H9 (cell line): ENCODE measurements around the gene WWC2. TPM values are rescaled to one million over a fixed set of nuclear protein-coding genes. Genes with fewer than 3 reads are reported as not detected.

Experiments used
- DNase-seq: peaks from one replicate; pipeline ENCODE4 v3.0.0-alpha.2; 2017
- H2AFZ ChIP-seq: one replicate; pipeline ENCODE4 v1.6.1; 2013; ENCODE audit warnings: mild to moderate bottlenecking, low read length, control low read depth, moderate library complexity
- H2AK5ac ChIP-seq: 2 replicates; pipeline ENCODE4 v1.6.1; 2013; ENCODE audit warnings: low read length, control low read depth, mixed read lengths; ENCODE audit not compliant: insufficient read length
- H2BK120ac ChIP-seq: one replicate; pipeline ENCODE4 v1.6.1; 2013; ENCODE audit warnings: low read depth, mild to moderate bottlenecking, low read length, control low read depth, inconsistent platforms; ENCODE audit not compliant: poor library complexity, severe bottlenecking
- H2BK12ac ChIP-seq: 2 replicates; pipeline ENCODE4 v1.6.1; 2013; ENCODE audit warnings: low read length, control low read depth, mixed read lengths, low read depth; ENCODE audit not compliant: insufficient read length
- H2BK15ac ChIP-seq: 2 replicates; pipeline ENCODE4 v1.6.1; 2013; ENCODE audit warnings: low read depth, low read length, control low read depth
- H2BK20ac ChIP-seq: one replicate; pipeline ENCODE4 v1.6.1; 2013; ENCODE audit warnings: low read depth, mild to moderate bottlenecking, low read length, control low read depth, inconsistent platforms; ENCODE audit not compliant: poor library complexity, severe bottlenecking
- H2BK5ac ChIP-seq: 2 replicates; pipeline ENCODE4 v1.6.1; 2013; ENCODE audit warnings: low read length, control low read depth, mixed read lengths; ENCODE audit not compliant: insufficient read length
- H3K14ac ChIP-seq: 2 replicates; pipeline ENCODE4 v1.6.1; 2013; ENCODE audit warnings: low read length, control low read depth; ENCODE audit not compliant: insufficient read depth
- H3K18ac ChIP-seq: 2 replicates; pipeline ENCODE4 v1.6.1; 2013; ENCODE audit warnings: low read depth, mild to moderate bottlenecking, mixed read lengths, low read length, control low read depth; ENCODE audit not compliant: insufficient read length
- H3K23ac ChIP-seq: 2 replicates; pipeline ENCODE4 v1.6.1; 2013; ENCODE audit warnings: low read length, control low read depth, mixed read lengths, low read depth; ENCODE audit not compliant: insufficient read length
- H3K23me2 ChIP-seq: 2 replicates; pipeline ENCODE4 v1.6.1; 2013; ENCODE audit warnings: low read depth, mild to moderate bottlenecking, mixed read lengths, low read length, control low read depth; ENCODE audit not compliant: insufficient read length, poor library complexity, severe bottlenecking
- H3K27ac ChIP-seq: 2 replicates; pipeline ENCODE4 v1.5.1; 2013; ENCODE audit warnings: low read length, control low read depth, mixed read lengths, low read depth; ENCODE audit not compliant: insufficient read length
- H3K27me3 ChIP-seq: 2 replicates; pipeline ENCODE4 v1.6.1; 2013; ENCODE audit warnings: low read length, control low read depth, inconsistent platforms; ENCODE audit not compliant: insufficient read depth
- H3K4ac ChIP-seq: 2 replicates; pipeline ENCODE4 v1.6.1; 2013; ENCODE audit warnings: low read depth, mild to moderate bottlenecking, control low read depth, inconsistent platforms, low read length, moderate library complexity
- H3K4me1 ChIP-seq: 2 replicates; pipeline ENCODE4 v1.6.1; 2013; ENCODE audit warnings: low read length, control low read depth, inconsistent platforms; ENCODE audit not compliant: insufficient read depth
- H3K4me2 ChIP-seq: 2 replicates; pipeline ENCODE4 v1.6.1; 2013; ENCODE audit warnings: low read length, control low read depth, mixed read lengths; ENCODE audit not compliant: insufficient read length, insufficient read depth
- H3K56ac ChIP-seq: 2 replicates; pipeline ENCODE4 v1.6.1; 2013; ENCODE audit warnings: low read depth, mild to moderate bottlenecking, mixed read lengths, low read length, control low read depth; ENCODE audit not compliant: insufficient read length
- H3K79me1 ChIP-seq: 2 replicates; pipeline ENCODE4 v1.6.1; 2013; ENCODE audit warnings: low read depth, mild to moderate bottlenecking, moderate library complexity, low read length, control low read depth, inconsistent platforms; ENCODE audit not compliant: insufficient read depth, poor library complexity, severe bottlenecking
- H3K79me2 ChIP-seq: 2 replicates; pipeline ENCODE4 v1.6.1; 2013; ENCODE audit warnings: low read length, control low read depth, inconsistent platforms; ENCODE audit not compliant: insufficient read depth
- H3K9ac ChIP-seq: 2 replicates; pipeline ENCODE4 v1.6.1; 2013; ENCODE audit warnings: low read length, control low read depth, mixed read lengths; ENCODE audit not compliant: insufficient read length; ENCODE audit errors: extremely low read depth
- H3K9me3 ChIP-seq: one replicate; pipeline ENCODE4 v1.6.1; 2013; ENCODE audit warnings: low read depth, low read length, inconsistent platforms; ENCODE audit not compliant: control insufficient read depth
- H3T11ph ChIP-seq: one replicate; pipeline ENCODE4 v1.6.1; 2013; ENCODE audit warnings: mild to moderate bottlenecking, low read length, control low read depth, inconsistent platforms
- H4K20me1 ChIP-seq: one replicate; pipeline ENCODE4 v1.6.1; 2013; ENCODE audit not compliant: control insufficient read depth, insufficient read length, insufficient read depth
- H4K5ac ChIP-seq: 2 replicates; pipeline ENCODE4 v1.6.1; 2013; ENCODE audit warnings: low read depth, mild to moderate bottlenecking, mixed read lengths, low read length, control low read depth; ENCODE audit not compliant: insufficient read length
- H4K8ac ChIP-seq: replicated peaks from 2 replicates; pipeline ENCODE4 v1.6.1; 2013; ENCODE audit warnings: low read length, control low read depth, mixed read lengths, low read depth; ENCODE audit not compliant: insufficient read length
- H4K91ac ChIP-seq: 2 replicates; pipeline ENCODE4 v1.6.1; 2013; ENCODE audit warnings: low read depth, mild to moderate bottlenecking, moderate library complexity, mixed read lengths, low read length, control low read depth; ENCODE audit not compliant: insufficient read length
- H3K27ac Mint-ChIP-seq, 3 experiments: 2 replicates in 2 of 3; 3 replicates in 1 of 3; pipeline ENCODE4 v1.8.0; 2020 to 2021; ENCODE audit warnings: mixed read lengths in 3 of 3, mild to moderate bottlenecking in 1 of 3, moderate library complexity in 1 of 3
- H3K27me3 Mint-ChIP-seq: 2 replicates; pipeline ENCODE4 v1.8.0; 2021; ENCODE audit warnings: low read depth, mild to moderate bottlenecking, moderate library complexity, mixed read lengths
- H3K36me3 Mint-ChIP-seq, 3 experiments: 2 replicates in 2 of 3; 3 replicates in 1 of 3; pipeline ENCODE4 v1.8.0; 2020 to 2021; ENCODE audit warnings: low read depth in 3 of 3, mixed read lengths in 3 of 3; ENCODE audit not compliant: insufficient read depth in 1 of 3
- H3K4me1 Mint-ChIP-seq, 2 experiments: 2 replicates each; pipeline ENCODE4 v1.8.0; 2020; ENCODE audit warnings: mixed read lengths in 2 of 2
- H3K4me3 Mint-ChIP-seq, 2 experiments: 2 replicates in 1 of 2; 3 replicates in 1 of 2; pipeline ENCODE4 v1.8.0; 2020 to 2021; ENCODE audit warnings: mild to moderate bottlenecking in 2 of 2, mixed read lengths in 2 of 2, moderate library complexity in 1 of 2
- H3K9me3 Mint-ChIP-seq, 2 experiments: 2 replicates in 1 of 2; 3 replicates in 1 of 2; pipeline ENCODE4 v1.8.0; 2020; ENCODE audit warnings: mild to moderate bottlenecking in 2 of 2, mixed read lengths in 2 of 2, moderate library complexity in 1 of 2
- WGBS: extraction: QIAGEN DNeasy Blood & Tissue Kit; methylation state at CpG from one replicate; pipeline ENCODE4 v1.1.7; 2013; ENCODE audit warnings: missing lambda C conversion rate, low lambda C conversion rate, mixed read lengths; ENCODE audit not compliant: insufficient read length; ENCODE audit errors: extremely low coverage; 5-methylcytosine and 5-hydroxymethylcytosine counted together
- total RNA-seq: library from RNA; stranded (reverse); gene quantifications from 2 replicates; pipeline ENCODE4 v1.2.1, GENCODE V29; 2021
- TF ChIP-seq, protein P1 (sequence below): fragments of 200-600 bp; sonication (generic); conservative IDR thresholded peaks from 3 replicates; pipeline ENCODE4 v1.8.0; 2021; ENCODE audit warnings: antibody characterized with exemption, mild to moderate bottlenecking

WWC2 gene
- total RNA-seq, 1 experiment from 2014 or later: 106 TPM

DNA sequence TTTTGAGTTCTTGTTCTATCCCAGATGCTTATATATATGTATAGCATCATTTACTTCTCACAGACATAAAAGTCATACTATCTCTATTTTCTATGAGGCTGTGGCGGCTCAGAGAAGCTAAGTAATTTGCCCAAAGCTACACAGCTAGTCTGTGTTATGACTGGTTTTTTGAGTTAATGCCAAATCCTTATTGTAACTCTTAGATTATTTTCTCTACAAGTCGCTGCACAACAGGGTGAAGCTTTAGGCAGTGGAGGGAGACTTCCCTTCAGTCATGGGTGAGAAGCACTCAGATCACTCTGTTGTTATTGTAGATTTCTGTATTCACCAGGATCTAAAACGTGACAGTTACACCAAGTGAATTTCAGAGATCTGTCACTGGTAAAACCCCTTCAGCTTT lies 48.1 kb downstream of the WWC2 start:
- peaks cover 6% of the 10 kb centered on the region; the same call in 1 of the 2 replicates for H3K4me1 ChIP-seq
- H2BK15ac ChIP-seq: no peak overlapping the region
- H3K9me3 ChIP-seq: no peaks in the 10 kb centered on the region
- H2BK12ac ChIP-seq: no peak overlapping the region
- H3K14ac ChIP-seq: no peak overlapping the region
- H2BK120ac ChIP-seq: no peak overlapping the region
- no peak overlapping the region for H3T11ph ChIP-seq
- no peak overlapping the region for H4K5ac ChIP-seq
- no peak overlapping the region for H3K27ac ChIP-seq
- WGBS: no CpG with 5 or more reads among the region's 3 CpGs
- no peak overlapping the region for H2AFZ ChIP-seq
- no peak overlapping the region for H4K8ac ChIP-seq
- H3K9me3 Mint-ChIP-seq: no peaks in the 10 kb centered on the region
- H4K91ac ChIP-seq: no peak overlapping the region
- H3K79me1 ChIP-seq: peaks cover 7% of the 10 kb centered on the region
- H3K79me2 ChIP-seq: peaks cover 35% of the 10 kb centered on the region; the same call in 1 of the 2 replicates
- no peak overlapping the region for H2AK5ac ChIP-seq
- no peak overlapping the region for H3K18ac ChIP-seq
- H3K56ac ChIP-seq: no peak overlapping the region
- H3K9ac ChIP-seq: no peak overlapping the region
- no peaks in the 10 kb centered on the region for H3K36me3 Mint-ChIP-seq
- no peak overlapping the region for H3K27ac Mint-ChIP-seq
- H3K4me3 Mint-ChIP-seq: no peak overlapping the region
- H4K20me1 ChIP-seq: no peaks in the 10 kb centered on the region
- no peak overlapping the region for H3K4me2 ChIP-seq
- H2BK5ac ChIP-seq: no peak overlapping the region
- no peaks in the 10 kb centered on the region for H3K27me3 ChIP-seq
- no peak for DNase-seq
- TF ChIP-seq, protein P1, sequence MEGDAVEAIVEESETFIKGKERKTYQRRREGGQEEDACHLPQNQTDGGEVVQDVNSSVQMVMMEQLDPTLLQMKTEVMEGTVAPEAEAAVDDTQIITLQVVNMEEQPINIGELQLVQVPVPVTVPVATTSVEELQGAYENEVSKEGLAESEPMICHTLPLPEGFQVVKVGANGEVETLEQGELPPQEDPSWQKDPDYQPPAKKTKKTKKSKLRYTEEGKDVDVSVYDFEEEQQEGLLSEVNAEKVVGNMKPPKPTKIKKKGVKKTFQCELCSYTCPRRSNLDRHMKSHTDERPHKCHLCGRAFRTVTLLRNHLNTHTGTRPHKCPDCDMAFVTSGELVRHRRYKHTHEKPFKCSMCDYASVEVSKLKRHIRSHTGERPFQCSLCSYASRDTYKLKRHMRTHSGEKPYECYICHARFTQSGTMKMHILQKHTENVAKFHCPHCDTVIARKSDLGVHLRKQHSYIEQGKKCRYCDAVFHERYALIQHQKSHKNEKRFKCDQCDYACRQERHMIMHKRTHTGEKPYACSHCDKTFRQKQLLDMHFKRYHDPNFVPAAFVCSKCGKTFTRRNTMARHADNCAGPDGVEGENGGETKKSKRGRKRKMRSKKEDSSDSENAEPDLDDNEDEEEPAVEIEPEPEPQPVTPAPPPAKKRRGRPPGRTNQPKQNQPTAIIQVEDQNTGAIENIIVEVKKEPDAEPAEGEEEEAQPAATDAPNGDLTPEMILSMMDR: no peak
- no peak overlapping the region for H3K23ac ChIP-seq
- H3K27me3 Mint-ChIP-seq: no peaks in the 10 kb centered on the region
- H3K4ac ChIP-seq: no peak overlapping the region
- H2BK20ac ChIP-seq: no peak overlapping the region
- H3K4me1 Mint-ChIP-seq: peaks cover 15 to 26% of the 10 kb centered on the region in 2 experiments
- H3K23me2 ChIP-seq: no peaks in the 10 kb centered on the region
